DND-41 (cell line): ENCODE data around the gene MEF2D.

Experiments used
- ATAC-seq: fragments of 200-7000 bp; cut with Tn5 transposase; 3 replicates; pipeline ENCODE4 v1.9.1; 2021; ENCODE audit warnings: low read depth; ENCODE audit not compliant: insufficient read depth
- DNase-seq: peaks from one replicate; pipeline ENCODE4 v3.0.0-alpha.2; 2020
- H2AFZ ChIP-seq: 2 replicates; pipeline ENCODE4 v1.6.0; 2012; ENCODE audit warnings: low read depth, low read length
- H3K27ac ChIP-seq: 2 replicates; pipeline ENCODE4 v1.5.1; 2012; ENCODE audit warnings: low read length, inconsistent platforms
- H3K27me3 ChIP-seq: fragments of 200-600 bp; sonication (generic); 2 replicates; pipeline ENCODE4 v1.6.0; 2012; ENCODE audit warnings: low read length, mild to moderate bottlenecking, inconsistent platforms; ENCODE audit not compliant: insufficient read depth, poor library complexity
- H3K36me3 ChIP-seq: 2 replicates; pipeline ENCODE4 v1.5.1; 2012; ENCODE audit warnings: low read length, inconsistent platforms; ENCODE audit not compliant: insufficient read depth
- H3K4me1 ChIP-seq: 2 replicates; pipeline ENCODE4 v1.5.1; 2012; ENCODE audit warnings: mild to moderate bottlenecking, low read length; ENCODE audit not compliant: insufficient read depth
- H3K4me2 ChIP-seq: 2 replicates; pipeline ENCODE4 v1.6.0; 2012; ENCODE audit warnings: mild to moderate bottlenecking, moderate library complexity, low read length, inconsistent platforms; ENCODE audit not compliant: insufficient read depth
- H3K4me3 ChIP-seq, 2 experiments: fragments of 200-600 bp in 1 of 2; shearing (Covaris generic) in 1 of 2; 2 replicates each; pipeline ENCODE4 v1.5.1; 2012 to 2016; ENCODE audit warnings: inconsistent platforms in 2 of 2, low read length in 2 of 2, mild to moderate bottlenecking in 2 of 2, low read depth in 1 of 2, moderate library complexity in 1 of 2
- H3K79me2 ChIP-seq: 2 replicates; pipeline ENCODE4 v1.6.0; 2012; ENCODE audit warnings: low read length, inconsistent platforms; ENCODE audit not compliant: insufficient read depth
- H3K9ac ChIP-seq: 2 replicates; pipeline ENCODE4 v1.6.0; 2012; ENCODE audit warnings: low read depth, mild to moderate bottlenecking, inconsistent platforms, low read length, moderate library complexity
- H3K9me3 ChIP-seq: 2 replicates; pipeline ENCODE4 v1.5.1; 2012; ENCODE audit warnings: low read length, moderate library complexity, mild to moderate bottlenecking, inconsistent platforms; ENCODE audit not compliant: insufficient read depth, severe bottlenecking
- H4K20me1 ChIP-seq: 2 replicates; pipeline ENCODE4 v1.6.0; 2012; ENCODE audit warnings: low read length; ENCODE audit not compliant: insufficient read depth
- CTCF ChIP-seq: IDR thresholded peaks from 2 replicates; pipeline ENCODE4 v1.5.1; 2012; ENCODE audit warnings: borderline replicate concordance, low read length, moderate library complexity, mild to moderate bottlenecking; ENCODE audit not compliant: poor library complexity, severe bottlenecking; ENCODE audit errors: extremely low read depth
- EZH2 ChIP-seq: IDR thresholded peaks from 3 replicates; pipeline ENCODE4 v1.6.1; 2012; ENCODE audit warnings: borderline replicate concordance, low read depth, mild to moderate bottlenecking, moderate library complexity, low read length, inconsistent platforms; ENCODE audit not compliant: severe bottlenecking

MEF2D gene

GRCh38 chr1:156491151-156491949 lies 9.2 kb downstream of the MEF2D start:
- H3K9ac ChIP-seq = no peak overlapping the region
- no peak overlapping the region for H3K4me3 ChIP-seq
- H3K79me2 ChIP-seq = peaks cover 100% of the 10 kb centered on the region
- H3K27me3 ChIP-seq = no peaks in the 10 kb centered on the region
- no peak for TF ChIP-seq CTCF
- no peak for TF ChIP-seq EZH2
- peaks cover 28% of the 10 kb centered on the region for H3K36me3 ChIP-seq
- no peak overlapping the region for H3K4me2 ChIP-seq
- ATAC-seq (no peak), DNase-seq (no peak)
- H3K4me1 ChIP-seq = peaks cover 2% of the 10 kb centered on the region; the same call in 1 of the 2 replicates
- peaks cover 99% of the 10 kb centered on the region for H4K20me1 ChIP-seq
- H3K27ac ChIP-seq = no peak overlapping the region
- no peak overlapping the region for H2AFZ ChIP-seq
- H3K9me3 ChIP-seq = no peaks in the 10 kb centered on the region

GRCh38 chr1:156490401-156491032 lies 10.1 kb downstream of the MEF2D start:
- H3K4me3 ChIP-seq = no peak overlapping the region
- peaks cover 2% of the 10 kb centered on the region; the same call in 1 of the 2 replicates for H3K4me1 ChIP-seq
- H3K4me2 ChIP-seq = no peak overlapping the region; the same call in 1 of the 2 replicates
- H3K27me3 ChIP-seq = no peaks in the 10 kb centered on the region
- no peak overlapping the region for H3K27ac ChIP-seq
- peaks cover 98% of the 10 kb centered on the region for H3K79me2 ChIP-seq
- no peak overlapping the region for H2AFZ ChIP-seq
- no peak overlapping the region for H3K9ac ChIP-seq
- TF ChIP-seq CTCF (no peak), EZH2 (no peak)
- H3K9me3 ChIP-seq = no peaks in the 10 kb centered on the region
- H3K36me3 ChIP-seq = peaks cover 21% of the 10 kb centered on the region
- peaks cover 96% of the 10 kb centered on the region for H4K20me1 ChIP-seq
- ATAC-seq (no peak), DNase-seq (no peak)

- ATAC-seq = no peak
- H3K36me3 ChIP-seq = peaks cover 18% of the 10 kb centered on the region
- no peak for DNase-seq
- no peak for TF ChIP-seq EZH2
- no peak for TF ChIP-seq CTCF
- H3K4me3 ChIP-seq = no peak overlapping the region
- H3K79me2 ChIP-seq = peaks cover 97% of the 10 kb centered on the region
- peaks cover 95% of the 10 kb centered on the region for H4K20me1 ChIP-seq
- H3K4me2 ChIP-seq = no peak overlapping the region
- no peaks in the 10 kb centered on the region for H3K9me3 ChIP-seq
- no peak overlapping the region for H3K9ac ChIP-seq
- no peaks in the 10 kb centered on the region for H3K27me3 ChIP-seq
- H3K27ac ChIP-seq = no peak overlapping the region
- H3K4me1 ChIP-seq = peaks cover 2% of the 10 kb centered on the region; the same call in 1 of the 2 replicates
- H2AFZ ChIP-seq = no peak overlapping the region
Measured at GRCh38 chr1:156489935-156490293, 10.7 kb downstream of the MEF2D start.
